Panc1 (cell line): ENCODE results near the gene PRDM10.

Experiments
- TCF7L2 ChIP-seq: IDR thresholded peaks from 2 replicates; pipeline ENCODE4 v1.6.1; 2011; ENCODE audit warnings: mild to moderate bottlenecking, low read depth, low read length, inconsistent platforms
- TF ChIP-seq, protein P1 (sequence below): fragments of 450-650 bp; IDR thresholded peaks from 2 replicates; pipeline ENCODE4 v1.5.1; 2017; ENCODE audit warnings: mild to moderate bottlenecking
- TF ChIP-seq, protein P2 (sequence below), 2 experiments: IDR thresholded peaks; 2 replicates each; pipeline ENCODE4 v1.6.1; 2011 to 2012; ENCODE audit warnings: low read depth in 2 of 2, control low read depth in 1 of 2, low read length in 1 of 2, mild to moderate bottlenecking in 1 of 2, moderate library complexity in 1 of 2; ENCODE audit not compliant: insufficient read depth in 1 of 2

DNA sequence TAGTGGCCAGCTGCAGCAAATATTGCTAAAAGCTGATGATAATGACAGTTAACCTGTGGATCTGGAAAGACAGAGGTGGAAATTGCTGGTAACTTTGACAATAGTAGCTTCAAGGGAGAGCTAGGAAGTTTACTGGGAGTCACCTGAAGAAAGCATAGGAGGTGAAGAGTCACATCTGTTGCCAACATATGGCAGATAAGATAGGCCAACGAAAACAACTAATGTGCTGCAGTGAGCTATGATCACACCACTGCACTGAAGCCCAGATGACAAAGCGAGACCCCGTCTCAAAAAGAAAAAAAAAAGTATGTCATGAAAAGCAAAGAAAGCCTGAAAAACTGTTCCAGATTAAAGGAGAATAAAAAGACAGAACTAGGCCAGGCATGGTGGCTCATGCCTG is 4.3 kb upstream of the PRDM10 start:
- TF ChIP-seq, protein P1, sequence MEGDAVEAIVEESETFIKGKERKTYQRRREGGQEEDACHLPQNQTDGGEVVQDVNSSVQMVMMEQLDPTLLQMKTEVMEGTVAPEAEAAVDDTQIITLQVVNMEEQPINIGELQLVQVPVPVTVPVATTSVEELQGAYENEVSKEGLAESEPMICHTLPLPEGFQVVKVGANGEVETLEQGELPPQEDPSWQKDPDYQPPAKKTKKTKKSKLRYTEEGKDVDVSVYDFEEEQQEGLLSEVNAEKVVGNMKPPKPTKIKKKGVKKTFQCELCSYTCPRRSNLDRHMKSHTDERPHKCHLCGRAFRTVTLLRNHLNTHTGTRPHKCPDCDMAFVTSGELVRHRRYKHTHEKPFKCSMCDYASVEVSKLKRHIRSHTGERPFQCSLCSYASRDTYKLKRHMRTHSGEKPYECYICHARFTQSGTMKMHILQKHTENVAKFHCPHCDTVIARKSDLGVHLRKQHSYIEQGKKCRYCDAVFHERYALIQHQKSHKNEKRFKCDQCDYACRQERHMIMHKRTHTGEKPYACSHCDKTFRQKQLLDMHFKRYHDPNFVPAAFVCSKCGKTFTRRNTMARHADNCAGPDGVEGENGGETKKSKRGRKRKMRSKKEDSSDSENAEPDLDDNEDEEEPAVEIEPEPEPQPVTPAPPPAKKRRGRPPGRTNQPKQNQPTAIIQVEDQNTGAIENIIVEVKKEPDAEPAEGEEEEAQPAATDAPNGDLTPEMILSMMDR: no peak
- TF ChIP-seq, protein P2, sequence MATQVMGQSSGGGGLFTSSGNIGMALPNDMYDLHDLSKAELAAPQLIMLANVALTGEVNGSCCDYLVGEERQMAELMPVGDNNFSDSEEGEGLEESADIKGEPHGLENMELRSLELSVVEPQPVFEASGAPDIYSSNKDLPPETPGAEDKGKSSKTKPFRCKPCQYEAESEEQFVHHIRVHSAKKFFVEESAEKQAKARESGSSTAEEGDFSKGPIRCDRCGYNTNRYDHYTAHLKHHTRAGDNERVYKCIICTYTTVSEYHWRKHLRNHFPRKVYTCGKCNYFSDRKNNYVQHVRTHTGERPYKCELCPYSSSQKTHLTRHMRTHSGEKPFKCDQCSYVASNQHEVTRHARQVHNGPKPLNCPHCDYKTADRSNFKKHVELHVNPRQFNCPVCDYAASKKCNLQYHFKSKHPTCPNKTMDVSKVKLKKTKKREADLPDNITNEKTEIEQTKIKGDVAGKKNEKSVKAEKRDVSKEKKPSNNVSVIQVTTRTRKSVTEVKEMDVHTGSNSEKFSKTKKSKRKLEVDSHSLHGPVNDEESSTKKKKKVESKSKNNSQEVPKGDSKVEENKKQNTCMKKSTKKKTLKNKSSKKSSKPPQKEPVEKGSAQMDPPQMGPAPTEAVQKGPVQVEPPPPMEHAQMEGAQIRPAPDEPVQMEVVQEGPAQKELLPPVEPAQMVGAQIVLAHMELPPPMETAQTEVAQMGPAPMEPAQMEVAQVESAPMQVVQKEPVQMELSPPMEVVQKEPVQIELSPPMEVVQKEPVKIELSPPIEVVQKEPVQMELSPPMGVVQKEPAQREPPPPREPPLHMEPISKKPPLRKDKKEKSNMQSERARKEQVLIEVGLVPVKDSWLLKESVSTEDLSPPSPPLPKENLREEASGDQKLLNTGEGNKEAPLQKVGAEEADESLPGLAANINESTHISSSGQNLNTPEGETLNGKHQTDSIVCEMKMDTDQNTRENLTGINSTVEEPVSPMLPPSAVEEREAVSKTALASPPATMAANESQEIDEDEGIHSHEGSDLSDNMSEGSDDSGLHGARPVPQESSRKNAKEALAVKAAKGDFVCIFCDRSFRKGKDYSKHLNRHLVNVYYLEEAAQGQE (IDR thresholded peaks at IDR 0.05; ENCODE audit: insufficient read depth in 1 of 2, low read depth in 2 of 2, low read length in 1 of 2): no peak
- TF ChIP-seq TCF7L2: no peak
